DND-41 (cell line): ENCODE data around the gene FADD.

Experiments used
- ATAC-seq: fragments of 200-7000 bp; cut with Tn5 transposase; 3 replicates; pipeline ENCODE4 v1.9.1; 2021; ENCODE audit warnings: low read depth; ENCODE audit not compliant: insufficient read depth
- DNase-seq: peaks from one replicate; pipeline ENCODE4 v3.0.0-alpha.2; 2020
- H2AFZ ChIP-seq: 2 replicates; pipeline ENCODE4 v1.6.0; 2012; ENCODE audit warnings: low read depth, low read length
- H3K27ac ChIP-seq: 2 replicates; pipeline ENCODE4 v1.5.1; 2012; ENCODE audit warnings: low read length, inconsistent platforms
- H3K27me3 ChIP-seq: fragments of 200-600 bp; sonication (generic); 2 replicates; pipeline ENCODE4 v1.6.0; 2012; ENCODE audit warnings: low read length, mild to moderate bottlenecking, inconsistent platforms; ENCODE audit not compliant: insufficient read depth, poor library complexity
- H3K36me3 ChIP-seq: 2 replicates; pipeline ENCODE4 v1.5.1; 2012; ENCODE audit warnings: low read length, inconsistent platforms; ENCODE audit not compliant: insufficient read depth
- H3K4me1 ChIP-seq: 2 replicates; pipeline ENCODE4 v1.5.1; 2012; ENCODE audit warnings: mild to moderate bottlenecking, low read length; ENCODE audit not compliant: insufficient read depth
- H3K4me2 ChIP-seq: 2 replicates; pipeline ENCODE4 v1.6.0; 2012; ENCODE audit warnings: mild to moderate bottlenecking, moderate library complexity, low read length, inconsistent platforms; ENCODE audit not compliant: insufficient read depth
- H3K4me3 ChIP-seq, 2 experiments: fragments of 200-600 bp in 1 of 2; shearing (Covaris generic) in 1 of 2; 2 replicates each; pipeline ENCODE4 v1.5.1; 2012 to 2016; ENCODE audit warnings: inconsistent platforms in 2 of 2, low read length in 2 of 2, mild to moderate bottlenecking in 2 of 2, low read depth in 1 of 2, moderate library complexity in 1 of 2
- H3K79me2 ChIP-seq: 2 replicates; pipeline ENCODE4 v1.6.0; 2012; ENCODE audit warnings: low read length, inconsistent platforms; ENCODE audit not compliant: insufficient read depth
- H3K9ac ChIP-seq: 2 replicates; pipeline ENCODE4 v1.6.0; 2012; ENCODE audit warnings: low read depth, mild to moderate bottlenecking, inconsistent platforms, low read length, moderate library complexity
- H3K9me3 ChIP-seq: 2 replicates; pipeline ENCODE4 v1.5.1; 2012; ENCODE audit warnings: low read length, moderate library complexity, mild to moderate bottlenecking, inconsistent platforms; ENCODE audit not compliant: insufficient read depth, severe bottlenecking
- H4K20me1 ChIP-seq: 2 replicates; pipeline ENCODE4 v1.6.0; 2012; ENCODE audit warnings: low read length; ENCODE audit not compliant: insufficient read depth
- CTCF ChIP-seq: IDR thresholded peaks from 2 replicates; pipeline ENCODE4 v1.5.1; 2012; ENCODE audit warnings: borderline replicate concordance, low read length, moderate library complexity, mild to moderate bottlenecking; ENCODE audit not compliant: poor library complexity, severe bottlenecking; ENCODE audit errors: extremely low read depth
- EZH2 ChIP-seq: IDR thresholded peaks from 3 replicates; pipeline ENCODE4 v1.6.1; 2012; ENCODE audit warnings: borderline replicate concordance, low read depth, mild to moderate bottlenecking, moderate library complexity, low read length, inconsistent platforms; ENCODE audit not compliant: severe bottlenecking

The FADD gene

GRCh38 chr11:70173018-70173417 is 30.1 kb upstream of the FADD start:
- Histone ChIP-seq H4K20me1 (no peaks in the 10 kb centered on the region), H3K4me3 (no peak overlapping the region), H3K9ac (no peak overlapping the region), H3K9me3 (no peaks in the 10 kb centered on the region), H3K4me1 (no peaks in the 10 kb centered on the region), H3K4me2 (no peak overlapping the region), H3K36me3 (no peaks in the 10 kb centered on the region), H3K27ac (no peak overlapping the region), H3K79me2 (no peaks in the 10 kb centered on the region), H2AFZ (no peak overlapping the region), H3K27me3 (peaks cover 5% of the 10 kb centered on the region)
- DNase-seq (no peak), ATAC-seq (no peak)
- TF ChIP-seq CTCF, result no peak
- TF ChIP-seq EZH2, result no peak

GRCh38 chr11:70174547-70175235 is 28.4 kb upstream of the FADD start:
- H3K36me3 ChIP-seq, result no peaks in the 10 kb centered on the region
- H3K4me1 ChIP-seq, result no peaks in the 10 kb centered on the region
- no peak overlapping the region for H3K4me3 ChIP-seq
- H3K4me2 ChIP-seq, result no peak overlapping the region
- H3K27ac ChIP-seq, result no peak overlapping the region
- DNase-seq (no peak), ATAC-seq (no peak)
- no peaks in the 10 kb centered on the region for H4K20me1 ChIP-seq
- H2AFZ ChIP-seq, result no peak overlapping the region
- no peak for TF ChIP-seq EZH2
- H3K27me3 ChIP-seq, result peaks cover 5% of the 10 kb centered on the region
- H3K9me3 ChIP-seq, result no peaks in the 10 kb centered on the region
- no peak overlapping the region for H3K9ac ChIP-seq
- H3K79me2 ChIP-seq, result no peaks in the 10 kb centered on the region

GRCh38 chr11:70175236-70175698 is 27.8 kb upstream of the FADD start:
- peaks cover 5% of the 10 kb centered on the region for H3K27me3 ChIP-seq
- no peaks in the 10 kb centered on the region for H3K9me3 ChIP-seq
- DNase-seq (no peak), ATAC-seq (no peak)
- no peaks in the 10 kb centered on the region for H4K20me1 ChIP-seq
- no peaks in the 10 kb centered on the region for H3K36me3 ChIP-seq
- H3K4me2 ChIP-seq, result no peak overlapping the region
- no peak overlapping the region for H2AFZ ChIP-seq
- no peaks in the 10 kb centered on the region for H3K79me2 ChIP-seq
- no peak overlapping the region for H3K27ac ChIP-seq
- TF ChIP-seq CTCF, result no peak
- no peak for TF ChIP-seq EZH2
- no peak overlapping the region for H3K4me3 ChIP-seq
- H3K9ac ChIP-seq, result no peak overlapping the region
- no peaks in the 10 kb centered on the region for H3K4me1 ChIP-seq

- ATAC-seq, result peak; percentile 68; the same call in 2 of the 3 replicates
Measured at GRCh38 chr11:70176940-70177689, 26.0 kb upstream of the FADD start.

More at GRCh38 chr11:70176940-70177689, 26.0 kb upstream of the FADD start:
- Histone ChIP-seq H3K9ac (no peak overlapping the region), H3K79me2 (no peaks in the 10 kb centered on the region), H3K4me1 (no peaks in the 10 kb centered on the region), H2AFZ (no peak overlapping the region), H3K36me3 (no peaks in the 10 kb centered on the region), H3K4me3 (no peak overlapping the region), H3K4me2 (no peak overlapping the region), H3K27ac (no peak overlapping the region), H3K27me3 (peaks cover 5% of the 10 kb centered on the region), H4K20me1 (peaks cover 4% of the 10 kb centered on the region; the same call in 1 of the 2 replicates), H3K9me3 (no peaks in the 10 kb centered on the region)
- peak; percentile 58 for DNase-seq
- TF ChIP-seq CTCF (peak; percentile 77), EZH2 (no peak)
